K562 (cell line): ENCODE data around the gene EIF5B. TPM values are rescaled to one million over a fixed set of nuclear protein-coding genes. Genes with fewer than 3 reads are reported as not detected.
A peak's percentile ranks its signal among the peaks of the same experiment; 100 is the strongest.

Experiments used
- ATAC-seq: fragments of 200-7000 bp; cut with Tn5 transposase; 3 replicates; pipeline ENCODE4 v1.9.1; 2020; ENCODE audit warnings: moderate library complexity
- BruUV-seq: library from RNA; stranded (reverse); fragments of 400-500 nt; replicated peaks from 2 replicates; lab custom pipeline; 2021; lab: Mats Ljungman, UMichigan
- CTCF ChIA-PET: fragments of 300-600 bp; formaldehyde crosslinking; extraction: SDS; loops from one replicate; lab custom pipeline; 2021; ENCODE audit warnings: low intra/inter-chr PET ratio; lab: Yijun Ruan, JAX
- POLR2A ChIA-PET: fragments of 300-600, 350-650 bp; sonication (Branson Sonifier 250); formaldehyde crosslinking; extraction: SDS; loops from one replicate; lab custom pipeline; 2021; ENCODE audit warnings: antibody characterized with exemption, inconsistent platforms; lab: Yijun Ruan, JAX
- DNase-seq, 4 experiments: peaks; one replicate each; pipeline versions ENCODE4 v3.0.0 to v3.0.0-alpha.2; 2011 to 2018; ENCODE audit warnings: low spot score in 3 of 4, mixed read lengths in 3 of 4; ENCODE audit errors: extremely low read depth in 1 of 4
- FAIRE-seq: peaks from 2 replicates; lab custom pipeline; 2011; peaks lifted over from hg19 to GRCh38; lab: Jason Lieb, UNC
- H2AFZ ChIP-seq: 2 replicates; pipeline ENCODE4 v1.6.0; 2011; ENCODE audit warnings: low read depth, low read length, control low read depth, inconsistent platforms
- H3K27ac ChIP-seq: fragments of 200-600 bp; 3 replicates; pipeline ENCODE4 v1.8.0; 2011; ENCODE audit warnings: low read depth, mild to moderate bottlenecking, control low read depth, inconsistent platforms, low read length, moderate library complexity, mixed read lengths; ENCODE audit errors: extremely low read depth
- H3K27me3 ChIP-seq, 2 experiments: fragments of 300-600 bp in 1 of 2; 2 replicates in 1 of 2; 3 replicates in 1 of 2; pipeline versions ENCODE4 v1.6.0 to v1.8.0; 2011; ENCODE audit warnings: inconsistent platforms in 2 of 2, low read length in 2 of 2, mild to moderate bottlenecking in 1 of 2, mixed read lengths in 1 of 2, moderate library complexity in 1 of 2; ENCODE audit not compliant: control insufficient read depth in 2 of 2, insufficient read depth in 2 of 2
- H3K36me3 ChIP-seq: fragments of 300-600 bp; 3 replicates; pipeline ENCODE4 v1.8.0; 2011; ENCODE audit warnings: mild to moderate bottlenecking, low read length, inconsistent platforms; ENCODE audit not compliant: control insufficient read depth, insufficient read depth
- H3K4me1 ChIP-seq, 2 experiments: fragments of 200-600 bp in 1 of 2; replicated peaks in 1 of 2; 2 replicates in 1 of 2; 3 replicates in 1 of 2; pipeline versions ENCODE4 v1.5.1 to v1.8.0; 2011; ENCODE audit warnings: inconsistent platforms in 2 of 2, low read length in 2 of 2, mild to moderate bottlenecking in 1 of 2, mixed read lengths in 1 of 2, moderate library complexity in 1 of 2; ENCODE audit not compliant: control insufficient read depth in 2 of 2, insufficient read depth in 2 of 2
- H3K4me2 ChIP-seq: 2 replicates; pipeline ENCODE4 v1.6.1; 2011; ENCODE audit warnings: low read length, control low read depth, inconsistent platforms, mixed read lengths; ENCODE audit not compliant: insufficient read depth
- H3K4me3 ChIP-seq: fragments of 200-600 bp; sonication (generic), shearing (Covaris generic); 2 replicates; pipeline ENCODE4 v1.5.1; 2016; ENCODE audit warnings: control low read depth, inconsistent platforms
- H3K79me2 ChIP-seq: fragments of 200-600 bp; 3 replicates; pipeline ENCODE4 v1.8.0; 2011; ENCODE audit warnings: low read length, inconsistent platforms; ENCODE audit not compliant: control insufficient read depth, insufficient read depth
- H3K9ac ChIP-seq, 2 experiments: 2 replicates each; pipeline versions ENCODE4 v1.6.0 to v1.6.1; 2011; ENCODE audit warnings: low read depth in 2 of 2, low read length in 2 of 2, control low read depth in 1 of 2, inconsistent platforms in 1 of 2, mild to moderate bottlenecking in 1 of 2, mixed read lengths in 1 of 2; ENCODE audit not compliant: insufficient read depth in 1 of 2
- H3K9me1 ChIP-seq: one replicate; pipeline ENCODE4 v1.6.0; 2011; ENCODE audit warnings: inconsistent platforms, mild to moderate bottlenecking, low read length, moderate library complexity; ENCODE audit not compliant: control insufficient read depth, insufficient read depth
- H3K9me3 ChIP-seq: replicated peaks from 2 replicates; pipeline ENCODE4 v1.5.1; 2011; ENCODE audit warnings: low read depth, low read length, inconsistent platforms; ENCODE audit not compliant: control insufficient read depth, insufficient read depth
- H4K20me1 ChIP-seq: replicated peaks from 2 replicates; pipeline ENCODE4 v1.6.1; 2011; ENCODE audit warnings: low read length, inconsistent platforms, mixed read lengths; ENCODE audit not compliant: control insufficient read depth, insufficient read depth
- AFF1 ChIP-seq, 2 experiments: fragments of 450-650 bp; IDR thresholded peaks; 2 replicates each; pipeline ENCODE4 v1.6.1; 2018; ENCODE audit warnings: mild to moderate bottlenecking in 2 of 2, low read depth in 1 of 2; ENCODE audit not compliant: partially characterized antibody in 2 of 2
- ASH1L ChIP-seq: fragments of 450-650 bp; IDR thresholded peaks from 2 replicates; pipeline ENCODE4 v1.6.1; 2018; ENCODE audit warnings: borderline replicate concordance, mild to moderate bottlenecking, low read depth; ENCODE audit not compliant: partially characterized antibody
- ATF1 ChIP-seq, 2 experiments: fragments of 450-650 bp in 1 of 2; IDR thresholded peaks; 2 replicates each; pipeline ENCODE4 v1.6.1; 2016; ENCODE audit warnings: missing compliant biosample characterization in 1 of 2, missing genetic modification characterization in 1 of 2
- MYC ChIP-seq, 2 experiments: fragments of 250-450 bp in 1 of 2; sonication (Bioruptor Pico) in 1 of 2; IDR thresholded peaks; 2 replicates each; pipeline versions ENCODE4 v1.5.1 to v1.6.1; 2012 to 2021; ENCODE audit warnings: low read depth in 2 of 2, borderline replicate concordance in 1 of 2, improper control_type of control experiment in 1 of 2, low read length in 1 of 2, mild to moderate bottlenecking in 1 of 2, moderate library complexity in 1 of 2
- POLR2A ChIP-seq: fragments of 450-650 bp; conservative IDR thresholded peaks from 2 replicates; pipeline ENCODE4 v1.6.1; 2016
- POLR2AphosphoS2 ChIP-seq: IDR thresholded peaks from 2 replicates; pipeline ENCODE4 v1.6.1; 2012; ENCODE audit warnings: low read length, improper control_type of control experiment
- POLR2AphosphoS5 ChIP-seq: IDR thresholded peaks from 2 replicates; pipeline ENCODE4 v1.6.1; 2011; ENCODE audit warnings: mild to moderate bottlenecking, low read depth, low read length, moderate library complexity; ENCODE audit not compliant: control insufficient read depth, insufficient read depth
- RNF2 ChIP-seq: sonication (generic); IDR thresholded peaks from 2 replicates; pipeline ENCODE4 v1.6.1; 2016
- XRCC4 ChIP-seq: IDR thresholded peaks from one replicate; pipeline ENCODE4 v1.6.1; 2011; ENCODE audit not compliant: insufficient read depth, insufficient read length; ENCODE audit errors: extremely low read depth
- ZNF184 ChIP-seq: sonication (generic); formaldehyde crosslinking; IDR thresholded peaks from 2 replicates; pipeline ENCODE4 v1.5.0; 2020; ENCODE audit warnings: missing genetic modification reagents
- WGBS: fragments of 100-300 bp; shearing (Covaris generic); methylation state at CpG from one replicate; pipeline ENCODE4 v1.1.6; 2016; ENCODE audit warnings: low coverage, mixed read lengths; ENCODE audit not compliant: insufficient coverage; ENCODE audit errors: missing lambda C conversion rate; 5-methylcytosine and 5-hydroxymethylcytosine counted together
- in situ Hi-C: fragments of 300-500 bp; cut with MboI; formaldehyde crosslinking; loops from 4 replicates; pipeline ENCODE4 v1.15.0; 2018; ENCODE audit warnings: inconsistent platforms, mixed read lengths
- intact Hi-C: fragments of 100-400 bp; cut with micrococcal nuclease; formaldehyde crosslinking; loops from 2 replicates; pipeline ENCODE4 v1.14.2; 2022
- polyA plus RNA-seq, 8 experiments: library from polyadenylated mRNA; depleted of rRNA in 4 of 8; stranded (reverse) in 5 of 8; unstranded in 3 of 8; fragments of >200 nt; fragmentation: Nextera tagmentation in 2 of 8; fragmentation: Illumina TruSeq in 1 of 8; extraction: Ambion mirVana in 2 of 8; extraction: Trizol in 1 of 8; gene quantifications; 2 replicates each; pipeline versions ENCODE4 v1.2.1 to v1.2.3, GENCODE V29; 2011 to 2014; ENCODE audit warnings: inconsistent platforms in 1 of 8, missing spikeins in 1 of 8
- total RNA-seq, 7 experiments: library from RNA; depleted of rRNA in 6 of 7; stranded (reverse); fragments of >200 nt in 6 of 7; fragmentation: Illumina TruSeq in 2 of 7; extraction: Trizol in 2 of 7; gene quantifications; 2 replicates each; pipeline versions ENCODE4 v1.2.1 to v1.2.3, GENCODE V29; 2011 to 2021; ENCODE audit warnings: low replicate concordance in 1 of 7

The EIF5B gene
- total and polyA plus RNA-seq, 9 of the 15 experiments (the other 6 are each of a cell fraction or from before 2014, with no cell fraction given) = 26.5 to 143 (median 47.7) TPM

GRCh38 chr2:99399795-99400194 lies 62.6 kb downstream of the EIF5B start:
- H3K27ac ChIP-seq = no peak overlapping the region
- H2AFZ ChIP-seq = no peak overlapping the region
- no peaks in the 10 kb centered on the region for H3K9me1 ChIP-seq
- CTCF ChIA-PET = no interaction called here
- no TSS peak for BruUV-seq
- WGBS = 100% methylated on average over 2 of the region's 2 CpGs
- TF ChIP-seq ZNF184 (no peak), POLR2A (peak; percentile 31)
- TF ChIP-seq, all 486 proteins: peak for 1
- Histone ChIP-seq H3K36me3 (peaks cover 99% of the 10 kb centered on the region), H3K9me3 (no peaks in the 10 kb centered on the region), H4K20me1 (no peaks in the 10 kb centered on the region), H3K4me2 (no peak overlapping the region), H3K4me3 (no peak overlapping the region), H3K79me2 (no peaks in the 10 kb centered on the region), H3K4me1 (no peaks in the 10 kb centered on the region), H3K27me3 (no peaks in the 10 kb centered on the region), H3K9ac (no peak overlapping the region)
- ATAC-seq (no peak), DNase-seq (no peak), FAIRE-seq (no peak)
- POLR2A ChIA-PET = interaction anchor here (1.1 to 2.3 kb wide), 2 partner anchors 9 to 12 kb away, joined by 5 to 10 read pairs; no protein-coding TSS in a partner anchor
- intact Hi-C loops (no loop called here), in situ Hi-C loops (no loop called here)

GRCh38 chr2:99401841-99402240 lies 64.7 kb downstream of the EIF5B start:
- WGBS = 87% methylated on average over 4 of the region's 4 CpGs
- Histone ChIP-seq H3K9ac (no peak overlapping the region), H2AFZ (no peak overlapping the region), H3K27ac (no peak overlapping the region), H3K36me3 (peaks cover 99% of the 10 kb centered on the region), H3K4me1 (no peaks in the 10 kb centered on the region), H4K20me1 (no peaks in the 10 kb centered on the region), H3K4me3 (no peak overlapping the region), H3K9me3 (no peaks in the 10 kb centered on the region), H3K4me2 (no peak overlapping the region), H3K79me2 (no peaks in the 10 kb centered on the region), H3K27me3 (no peaks in the 10 kb centered on the region), H3K9me1 (no peaks in the 10 kb centered on the region)
- intact Hi-C loops (no loop called here), in situ Hi-C loops (no loop called here)
- DNase-seq (no peak), FAIRE-seq (no peak), ATAC-seq (no peak)
- ChIA-PET POLR2A (no interaction called here), CTCF (no interaction called here)
- BruUV-seq = no TSS peak
- TF ChIP-seq XRCC4 = no peak
- TF ChIP-seq ATF1 (CRISPR knock-in tag; IDR thresholded peaks at IDR 0.05) = no peak
- TF ChIP-seq ATF1 (tag; IDR thresholded peaks at IDR 0.05) = no peak
- no peak for TF ChIP-seq MYC (IDR thresholded peaks at IDR 0.05; ENCODE audit: low read depth, low read length)
- no peak for TF ChIP-seq MYC (CRISPR knock-in tag; IDR thresholded peaks at IDR 0.05; ENCODE audit: borderline replicate concordance, low read depth)
- TF ChIP-seq AFF1 (IDR thresholded peaks at IDR 0.05; ENCODE audit: low read depth in 1 of 2, partially characterized antibody in 2 of 2) = no peak
- no peak for TF ChIP-seq RNF2
- TF ChIP-seq POLR2A = 0 out of 2 replicates have a peak, but pooled peaks have one; percentile 36
- TF ChIP-seq ASH1L = no peak
- TF ChIP-seq POLR2AphosphoS5 = peak; percentile 16; the same call in 1 of the 2 replicates
- TF ChIP-seq POLR2AphosphoS2 = peak; percentile 54; the same call in 1 of the 2 replicates
